Body of pancreas (tissue), 4 donors: ENCODE results near the gene CRYBG3. TPM values are rescaled to one million over a fixed set of nuclear protein-coding genes. Genes with fewer than 3 reads are reported as not detected.

Experiments
- ATAC-seq: fragments of 150-250 bp; one replicate; pipeline ENCODE4 v1.9.1; 2016
- DNase-seq, 4 donors: peaks; one replicate each; pipeline ENCODE4 v3.0.0-alpha.2; 2019
- H3K27ac ChIP-seq, 4 donors: fragments of 200-600 bp; sonication (generic); 1 replicate in 3 of 4; 2 replicates in 1 of 4; pipeline versions ENCODE4 v1.5.1 to v1.6.1; 2016 to 2019; ENCODE audit warnings: mild to moderate bottlenecking in 1 of 4, mixed read lengths in 1 of 4, moderate library complexity in 1 of 4
- H3K27me3 ChIP-seq, 2 donors: fragments of 200-600 bp; sonication (generic); one replicate each; pipeline ENCODE4 v1.6.0; 2016; ENCODE audit warnings: mild to moderate bottlenecking in 1 of 2
- H3K36me3 ChIP-seq, 2 donors: fragments of 200-600 bp; sonication (generic); replicated peaks in 1 of 2; 2 replicates each; pipeline ENCODE4 v1.5.1; 2016; ENCODE audit warnings: low read depth in 2 of 2; ENCODE audit not compliant: insufficient read depth in 1 of 2
- H3K4me1 ChIP-seq: fragments of 200-600 bp; sonication (generic); one replicate; pipeline ENCODE4 v1.6.0; 2016
- H3K4me3 ChIP-seq, 2 donors: fragments of 200-600 bp; sonication (generic); 1 replicate in 1 of 2; 2 replicates in 1 of 2; pipeline ENCODE4 v1.5.1; 2016 to 2019
- H3K9me3 ChIP-seq, 3 donors: fragments of 200-600 bp; sonication (generic); 1 replicate in 2 of 3; 2 replicates in 1 of 3; pipeline ENCODE4 v1.5.1; 2016
- POLR2A ChIP-seq, 3 donors: fragments of 450-650 bp; IDR thresholded peaks; one replicate each; pipeline ENCODE4 v1.6.1; 2016; ENCODE audit warnings: antibody characterized with exemption in 3 of 3, mild to moderate bottlenecking in 2 of 3
- WGBS, 2 donors: methylation state at CpG; one replicate each; pipeline ENCODE4 v1.1.5; 2017; 5-methylcytosine and 5-hydroxymethylcytosine counted together
- intact Hi-C: fragments of 100-400 bp; cut with DNase I; formaldehyde crosslinking; loops from one replicate; pipeline ENCODE4 v1.15.1; 2023
- total RNA-seq, 2 donors: library from RNA; depleted of rRNA; stranded (reverse); fragments of >200 nt; gene quantifications; one replicate each; pipeline ENCODE4 v1.1.0, GENCODE V29; 2016
- TF ChIP-seq, protein P1 (sequence below), 7 experiments: fragments of 450-650 bp in 4 of 7; fragments of 200-600 bp in 3 of 7; sonication (generic) in 3 of 7; IDR thresholded peaks; one replicate each; pipeline ENCODE4 v1.5.1; 2016 to 2019; ENCODE audit warnings: antibody characterized with exemption in 7 of 7

The CRYBG3 gene
- total RNA-seq, 2 donors from 2014 or later: 14.5 to 17.1 TPM

DNA sequence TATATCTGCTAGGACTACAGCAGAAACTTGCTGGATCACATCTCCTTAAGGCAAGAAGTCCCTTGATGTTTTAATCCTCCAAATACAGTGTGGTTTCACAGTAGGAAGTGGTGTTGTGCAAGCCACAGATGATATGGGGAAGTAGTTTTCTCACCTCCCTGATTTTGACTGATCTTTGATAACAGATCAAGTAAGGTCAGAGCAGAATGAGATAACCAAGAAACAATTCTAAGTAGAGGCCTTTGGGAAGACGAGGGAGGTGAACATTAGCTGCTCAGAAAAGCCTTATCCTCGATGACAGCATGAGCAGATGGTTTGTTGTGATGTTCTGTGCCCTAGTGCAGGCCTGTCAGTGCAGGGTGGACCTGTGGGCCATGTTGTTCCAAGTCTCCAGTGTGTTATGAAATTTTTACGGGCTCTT lies 89.1 kb downstream of the CRYBG3 start:
- H3K4me3 ChIP-seq: no peak overlapping the region
- DNase-seq (no peak), ATAC-seq (no peak)
- 62 to 71% methylated on average over 3 of the region's 3 CpGs for WGBS, 2 donors
- no peaks in the 10 kb centered on the region for H3K4me1 ChIP-seq
- TF ChIP-seq, protein P1, sequence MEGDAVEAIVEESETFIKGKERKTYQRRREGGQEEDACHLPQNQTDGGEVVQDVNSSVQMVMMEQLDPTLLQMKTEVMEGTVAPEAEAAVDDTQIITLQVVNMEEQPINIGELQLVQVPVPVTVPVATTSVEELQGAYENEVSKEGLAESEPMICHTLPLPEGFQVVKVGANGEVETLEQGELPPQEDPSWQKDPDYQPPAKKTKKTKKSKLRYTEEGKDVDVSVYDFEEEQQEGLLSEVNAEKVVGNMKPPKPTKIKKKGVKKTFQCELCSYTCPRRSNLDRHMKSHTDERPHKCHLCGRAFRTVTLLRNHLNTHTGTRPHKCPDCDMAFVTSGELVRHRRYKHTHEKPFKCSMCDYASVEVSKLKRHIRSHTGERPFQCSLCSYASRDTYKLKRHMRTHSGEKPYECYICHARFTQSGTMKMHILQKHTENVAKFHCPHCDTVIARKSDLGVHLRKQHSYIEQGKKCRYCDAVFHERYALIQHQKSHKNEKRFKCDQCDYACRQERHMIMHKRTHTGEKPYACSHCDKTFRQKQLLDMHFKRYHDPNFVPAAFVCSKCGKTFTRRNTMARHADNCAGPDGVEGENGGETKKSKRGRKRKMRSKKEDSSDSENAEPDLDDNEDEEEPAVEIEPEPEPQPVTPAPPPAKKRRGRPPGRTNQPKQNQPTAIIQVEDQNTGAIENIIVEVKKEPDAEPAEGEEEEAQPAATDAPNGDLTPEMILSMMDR (IDR thresholded peaks at IDR 0.05): no peak
- TF ChIP-seq POLR2A (IDR thresholded peaks at IDR 0.05): no peak
- intact Hi-C loops: no loop called here
- H3K27me3 ChIP-seq: no peaks in the 10 kb centered on the region
- H3K9me3 ChIP-seq: no peaks in the 10 kb centered on the region
- H3K27ac ChIP-seq: no peak overlapping the region
- H3K36me3 ChIP-seq: no peaks in the 10 kb centered on the region

DNA sequence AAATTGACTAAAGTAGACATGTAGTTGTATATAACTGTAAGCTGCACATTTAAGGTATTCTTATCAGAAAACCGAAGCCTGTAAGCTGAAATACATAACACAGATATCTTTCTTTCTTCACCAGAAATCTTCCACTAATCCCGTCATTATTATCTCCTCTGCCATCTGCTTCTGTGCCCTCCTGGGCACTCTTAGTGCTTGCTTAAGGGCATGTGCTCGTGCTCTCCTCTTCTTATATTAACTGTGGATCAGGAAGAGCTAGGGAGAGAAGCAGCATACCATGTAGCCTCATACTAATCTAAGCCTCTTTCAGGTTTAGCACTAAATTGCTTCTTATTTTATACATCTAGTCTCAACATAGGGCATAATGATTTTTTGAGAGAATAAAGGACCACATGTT lies 89.6 kb downstream of the CRYBG3 start:
- Histone ChIP-seq H3K27me3 (no peaks in the 10 kb centered on the region), H3K4me3 (no peak overlapping the region), H3K4me1 (no peaks in the 10 kb centered on the region), H3K9me3 (no peaks in the 10 kb centered on the region), H3K27ac (no peak overlapping the region), H3K36me3 (no peaks in the 10 kb centered on the region)
- 82 to 86% methylated on average over 3 of the region's 3 CpGs for WGBS, 2 donors
- no peak for ATAC-seq
- TF ChIP-seq POLR2A (IDR thresholded peaks at IDR 0.05): no peak
- TF ChIP-seq, protein P1 (IDR thresholded peaks at IDR 0.05): no peak
- DNase-seq: no peak
- intact Hi-C loops: no loop called here

DNA sequence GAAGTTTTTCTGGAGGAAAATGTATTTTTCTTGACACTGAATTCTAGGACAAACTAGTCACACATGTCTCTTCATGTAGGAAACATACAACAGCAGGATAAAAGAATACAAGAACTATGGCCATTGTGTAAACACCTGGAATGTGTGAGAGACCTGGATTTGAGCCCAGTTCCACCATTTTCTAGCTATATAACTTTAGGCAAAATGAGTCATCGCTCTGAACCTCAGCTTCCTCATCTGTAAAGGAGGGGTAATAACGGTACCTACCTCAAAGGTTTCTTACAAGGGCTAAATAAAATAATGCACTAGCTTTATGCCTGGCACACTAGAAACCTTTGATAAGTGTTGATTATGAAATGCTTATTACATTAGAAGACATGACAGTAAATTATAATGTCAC lies 92.6 kb downstream of the CRYBG3 start:
- ATAC-seq: no peak
- Histone ChIP-seq H3K36me3 (no peaks in the 10 kb centered on the region), H3K9me3 (no peaks in the 10 kb centered on the region), H3K27ac (no peak overlapping the region), H3K4me1 (peaks cover 12% of the 10 kb centered on the region), H3K27me3 (no peaks in the 10 kb centered on the region), H3K4me3 (no peak overlapping the region)
- WGBS, 2 donors: 84 to 97% methylated on average over 2 of the region's 2 CpGs
- intact Hi-C loops: no loop called here
- TF ChIP-seq POLR2A (IDR thresholded peaks at IDR 0.05): no peak
- TF ChIP-seq, protein P1 (IDR thresholded peaks at IDR 0.05): no peak
- DNase-seq: no peak

DNA sequence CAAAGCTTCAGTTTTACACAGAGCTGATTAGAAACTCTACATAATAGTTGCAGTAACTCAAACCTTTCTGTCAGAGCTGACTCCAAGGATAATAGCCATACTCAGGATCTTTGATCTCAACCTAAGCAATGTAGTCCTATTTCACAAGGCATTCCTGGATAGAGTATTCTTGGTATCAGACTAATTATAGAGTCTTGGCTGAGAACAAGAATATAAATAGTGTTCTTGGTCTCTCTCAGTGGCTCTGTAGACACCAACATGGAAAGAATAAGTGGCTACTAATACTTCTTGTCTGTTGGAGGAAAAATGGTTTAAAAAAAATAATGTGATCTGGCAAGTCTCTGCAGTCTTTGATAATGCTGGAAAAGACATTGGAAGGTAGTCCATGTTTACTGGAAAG lies 94.8 kb downstream of the CRYBG3 start:
- Histone ChIP-seq H3K36me3 (no peaks in the 10 kb centered on the region), H3K4me1 (peaks cover 12% of the 10 kb centered on the region), H3K4me3 (no peak overlapping the region), H3K9me3 (no peaks in the 10 kb centered on the region), H3K27ac (no peak overlapping the region), H3K27me3 (no peaks in the 10 kb centered on the region)
- no peak for DNase-seq
- TF ChIP-seq, protein P1 (IDR thresholded peaks at IDR 0.05): no peak
- no peak for TF ChIP-seq POLR2A (IDR thresholded peaks at IDR 0.05)
- no peak for ATAC-seq
- intact Hi-C loops: no loop called here

DNA sequence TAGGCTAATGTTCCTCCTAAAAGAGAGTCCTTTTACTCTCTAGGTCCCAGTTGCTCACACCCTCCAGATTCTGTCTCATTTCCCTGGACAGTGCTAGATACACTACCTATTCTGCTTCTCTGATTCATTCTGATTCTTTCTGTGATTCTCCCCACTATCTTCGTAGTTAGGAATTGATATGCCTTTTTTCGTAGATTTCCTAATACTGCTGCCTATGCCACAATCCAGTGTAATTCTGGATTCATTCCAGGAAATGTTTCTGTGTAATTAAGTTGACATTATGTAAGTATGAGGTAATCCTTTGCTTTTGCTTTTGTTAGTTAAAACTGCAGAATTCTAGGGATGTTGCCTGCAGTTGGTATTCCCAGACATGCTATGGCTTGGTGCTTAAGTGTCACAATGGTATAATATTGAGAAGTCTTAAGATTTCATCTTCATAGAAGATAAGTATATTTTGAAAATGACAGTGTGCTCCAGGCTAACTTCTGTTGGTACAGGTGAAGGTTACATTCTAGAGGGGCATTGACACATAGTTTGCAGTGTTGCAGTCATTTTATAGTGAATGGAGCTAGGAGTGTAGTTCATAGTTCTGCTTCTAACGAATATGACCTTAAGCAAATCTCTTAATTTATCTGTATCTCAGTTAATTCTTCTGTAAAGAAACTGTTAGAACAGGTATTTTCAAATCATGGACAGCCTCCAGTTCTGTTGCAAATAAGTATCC lies 96.2 kb downstream of the CRYBG3 start:
- H3K9me3 ChIP-seq: no peaks in the 10 kb centered on the region
- TF ChIP-seq POLR2A (IDR thresholded peaks at IDR 0.05): no peak
- TF ChIP-seq, protein P1 (IDR thresholded peaks at IDR 0.05): no peak
- H3K27ac ChIP-seq: peak overlapping the region in 2 of 4 donors; percentile 2 to 15
- DNase-seq (no peak), ATAC-seq (peak; percentile 93)
- no peak overlapping the region for H3K4me3 ChIP-seq
- H3K4me1 ChIP-seq: peaks cover 12% of the 10 kb centered on the region
- 24 to 34% methylated on average over 3 of the region's 3 CpGs for WGBS, 2 donors
- no peaks in the 10 kb centered on the region for H3K27me3 ChIP-seq
- intact Hi-C loops: no loop called here
- peaks cover 0 to 1% of the 10 kb centered on the region in 2 donors for H3K36me3 ChIP-seq
